B cell (primary cell): ENCODE data around the gene KIDINS220. TPM values are rescaled to one million over a fixed set of nuclear protein-coding genes. Genes with fewer than 3 reads are reported as not detected.

Experiments
- ATAC-seq: fragments of 200-7000 bp; cut with Tn5 transposase; one replicate; pipeline ENCODE4 v1.10.0; 2021; ENCODE audit warnings: low read depth, mild to moderate bottlenecking, moderate number of reproducible peaks, moderate library complexity
- CTCF ChIA-PET: fragments of 350-600 bp; sonication (Branson Sonifier 250); formaldehyde crosslinking; loops from one replicate; lab custom pipeline; 2021; ENCODE audit warnings: antibody characterized with exemption, inconsistent platforms; lab: Charles Lee
- POLR2A ChIA-PET: fragments of 350-600 bp; sonication (Branson Sonifier 250); formaldehyde crosslinking; loops from one replicate; lab custom pipeline; 2021; ENCODE audit warnings: antibody characterized with exemption; lab: Charles Lee
- DNase-seq: peaks from one replicate; pipeline ENCODE4 v3.0.0; 2013
- H2AFZ ChIP-seq: 2 replicates; pipeline ENCODE4 v1.6.1; 2012; ENCODE audit warnings: mild to moderate bottlenecking, low read depth, low read length; ENCODE audit not compliant: insufficient read depth, poor library complexity, severe bottlenecking
- H3K27ac ChIP-seq, 2 donors: 1 replicate in 1 of 2; 2 replicates in 1 of 2; pipeline ENCODE4 v1.5.1; 2012 to 2013; ENCODE audit warnings: low read length in 2 of 2, mild to moderate bottlenecking in 2 of 2, moderate library complexity in 1 of 2
- H3K27me3 ChIP-seq, 4 experiments: fragments of 200-600 bp in 1 of 4; sonication (generic) in 1 of 4; replicated peaks in 1 of 4; 1 replicate in 2 of 4; 2 replicates in 2 of 4; pipeline versions ENCODE4 v1.6.1 to v1.7.0; 2013 to 2016; ENCODE audit warnings: low read length in 3 of 4, mild to moderate bottlenecking in 2 of 4, mixed read lengths in 1 of 4, moderate library complexity in 1 of 4; ENCODE audit not compliant: insufficient read depth in 4 of 4, control insufficient read depth in 3 of 4; ENCODE audit errors: control extremely low read depth in 1 of 4
- H3K36me3 ChIP-seq, 2 experiments: replicated peaks in 1 of 2; 1 replicate in 1 of 2; 2 replicates in 1 of 2; pipeline versions ENCODE4 v1.6.1 to v1.7.1; 2013; ENCODE audit warnings: low read length in 1 of 2; ENCODE audit not compliant: insufficient read depth in 2 of 2, control insufficient read depth in 1 of 2; ENCODE audit errors: control extremely low read depth in 1 of 2, extremely low read depth in 1 of 2
- H3K4me1 ChIP-seq, 2 donors: fragments of 200-600 bp in 1 of 2; sonication (generic) in 1 of 2; 1 replicate in 1 of 2; 2 replicates in 1 of 2; pipeline versions ENCODE4 v1.5.1 to v1.6.1; 2013 to 2017; ENCODE audit warnings: low read length in 2 of 2; ENCODE audit not compliant: control insufficient read depth in 2 of 2, insufficient read depth in 2 of 2
- H3K4me2 ChIP-seq: replicated peaks from 2 replicates; pipeline ENCODE3; 2012; ENCODE audit warnings: mild to moderate bottlenecking, low read depth, low read length; ENCODE audit not compliant: poor library complexity, severe bottlenecking
- H3K4me3 ChIP-seq, 5 experiments: fragments of 200-600 bp in 1 of 5; sonication (generic) in 1 of 5; 1 replicate in 3 of 5; 2 replicates in 2 of 5; pipeline versions ENCODE4 v1.5.1 to v1.7.0; 2011 to 2016; ENCODE audit warnings: low read length in 4 of 5, mild to moderate bottlenecking in 4 of 5, low read depth in 2 of 5, control low read depth in 1 of 5, moderate library complexity in 1 of 5; ENCODE audit not compliant: insufficient read depth in 1 of 5; ENCODE audit errors: control extremely low read depth in 1 of 5, extremely low read depth in 1 of 5
- H3K79me2 ChIP-seq: fragments of 200-600 bp; sonication (generic); one replicate; pipeline ENCODE4 v1.6.0; 2016; ENCODE audit warnings: low read length; ENCODE audit not compliant: control insufficient read depth, insufficient read depth
- H3K9ac ChIP-seq: fragments of 200-600 bp; sonication (generic); 2 replicates; pipeline ENCODE4 v1.6.1; 2017; ENCODE audit warnings: mild to moderate bottlenecking, low read length, moderate library complexity
- H3K9me3 ChIP-seq, 3 donors: one replicate each; pipeline versions ENCODE4 v1.6.1 to v1.7.1; 2013; ENCODE audit warnings: low read length in 2 of 3; ENCODE audit not compliant: control insufficient read depth in 2 of 3, insufficient read depth in 1 of 3; ENCODE audit errors: control extremely low read depth in 1 of 3
- H4K20me1 ChIP-seq: 2 replicates; pipeline ENCODE4 v1.6.0; 2012; ENCODE audit warnings: mild to moderate bottlenecking, low read length; ENCODE audit not compliant: insufficient read depth, control insufficient read depth, poor library complexity, severe bottlenecking
- H3K27ac Mint-ChIP-seq: one replicate; pipeline ENCODE4 v1.8.0; 2021; ENCODE audit warnings: mixed read lengths
- H3K27me3 Mint-ChIP-seq: one replicate; pipeline ENCODE4 v1.8.0; 2021; ENCODE audit warnings: mixed read lengths
- H3K4me1 Mint-ChIP-seq: one replicate; pipeline ENCODE4 v1.8.0; 2021; ENCODE audit warnings: mixed read lengths
- H3K4me3 Mint-ChIP-seq: one replicate; pipeline ENCODE4 v1.8.0; 2021; ENCODE audit warnings: mixed read lengths
- H3K9me3 Mint-ChIP-seq: one replicate; pipeline ENCODE4 v1.8.0; 2022; ENCODE audit warnings: mixed read lengths; ENCODE audit not compliant: insufficient read depth
- EZH2 ChIP-seq: IDR thresholded peaks from 2 replicates; pipeline ENCODE4 v1.6.1; 2012; ENCODE audit warnings: borderline replicate concordance, low read depth, mild to moderate bottlenecking, moderate library complexity, low read length; ENCODE audit not compliant: insufficient read depth, poor library complexity, severe bottlenecking
- WGBS: methylation state at CpG from one replicate; pipeline ENCODE4 v1.1.5; 2013; ENCODE audit warnings: missing lambda C conversion rate; ENCODE audit not compliant: insufficient coverage; 5-methylcytosine and 5-hydroxymethylcytosine counted together
- intact Hi-C: fragments of 100-400 bp; cut with micrococcal nuclease; formaldehyde crosslinking; loops from one replicate; pipeline ENCODE4 v1.10.0; 2022
- polyA plus RNA-seq: library from polyadenylated mRNA; depleted of rRNA; stranded (reverse); fragments of >200 nt; gene quantifications from 2 replicates; pipeline ENCODE4 v1.2.3, GENCODE V29; 2012
- total RNA-seq, 2 donors: library from RNA; stranded (reverse); fragments of 120-200 nt in 1 of 2; gene quantifications; 1 replicate in 1 of 2; 2 replicates in 1 of 2; pipeline versions ENCODE4 v1.2.3 to v1.2.4, GENCODE V29; 2013 to 2022
- TF ChIP-seq, protein P1 (sequence below): fragments of 200-600 bp; IDR thresholded peaks from one replicate; pipeline ENCODE4 v1.8.0; 2022; ENCODE audit warnings: antibody characterized with exemption, mild to moderate bottlenecking

The KIDINS220 gene
- total and polyA plus RNA-seq, 2 donors (not counting 1 experiment from before 2014, with no cell fraction given) = 12.5 to 36.6 TPM

- intact Hi-C loops = loop anchor here (2.0 to 10.0 kb wide), 4 partner anchors 157 to 1740 kb away; partner anchors contain the start of genes CPSF3, ITGB1BP1 and KLF11
- ChIA-PET CTCF (no interaction called here), POLR2A (no interaction called here)
- no peak for TF ChIP-seq EZH2
- TF ChIP-seq, protein P1, sequence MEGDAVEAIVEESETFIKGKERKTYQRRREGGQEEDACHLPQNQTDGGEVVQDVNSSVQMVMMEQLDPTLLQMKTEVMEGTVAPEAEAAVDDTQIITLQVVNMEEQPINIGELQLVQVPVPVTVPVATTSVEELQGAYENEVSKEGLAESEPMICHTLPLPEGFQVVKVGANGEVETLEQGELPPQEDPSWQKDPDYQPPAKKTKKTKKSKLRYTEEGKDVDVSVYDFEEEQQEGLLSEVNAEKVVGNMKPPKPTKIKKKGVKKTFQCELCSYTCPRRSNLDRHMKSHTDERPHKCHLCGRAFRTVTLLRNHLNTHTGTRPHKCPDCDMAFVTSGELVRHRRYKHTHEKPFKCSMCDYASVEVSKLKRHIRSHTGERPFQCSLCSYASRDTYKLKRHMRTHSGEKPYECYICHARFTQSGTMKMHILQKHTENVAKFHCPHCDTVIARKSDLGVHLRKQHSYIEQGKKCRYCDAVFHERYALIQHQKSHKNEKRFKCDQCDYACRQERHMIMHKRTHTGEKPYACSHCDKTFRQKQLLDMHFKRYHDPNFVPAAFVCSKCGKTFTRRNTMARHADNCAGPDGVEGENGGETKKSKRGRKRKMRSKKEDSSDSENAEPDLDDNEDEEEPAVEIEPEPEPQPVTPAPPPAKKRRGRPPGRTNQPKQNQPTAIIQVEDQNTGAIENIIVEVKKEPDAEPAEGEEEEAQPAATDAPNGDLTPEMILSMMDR = no peak
- Histone ChIP-seq H3K4me2 (peak overlapping the region; percentile 94), H3K4me3 (peak overlapping the region in 4 of 5 experiments; percentile 31 to 93 (median 80)), H3K79me2 (peaks cover 63% of the 10 kb centered on the region), H3K27me3 (no peaks in the 10 kb centered on the region), H3K27ac (no peak overlapping the region), H4K20me1 (peaks cover 21% of the 10 kb centered on the region), H3K4me1 (peaks cover 24 to 25% of the 10 kb centered on the region in 2 donors), H3K9me3 (peaks cover 0 to 11% (median 0%) of the 10 kb centered on the region in 3 donors), H3K9ac (peak overlapping the region; percentile 87), H2AFZ (peak overlapping the region; percentile 96), H3K36me3 (no peaks in the 10 kb centered on the region)
- no peak overlapping the region for H3K27ac Mint-ChIP-seq
- DNase-seq (no peak), ATAC-seq (no peak)
- no peaks in the 10 kb centered on the region for H3K9me3 Mint-ChIP-seq
- peaks cover 4% of the 10 kb centered on the region for H3K27me3 Mint-ChIP-seq
- H3K4me1 Mint-ChIP-seq = peaks cover 32% of the 10 kb centered on the region
- 93% methylated on average over 11 of the region's 11 CpGs for WGBS
- H3K4me3 Mint-ChIP-seq = peak overlapping the region; percentile 98
Observed at GRCh38 chr2:8837795-8838140, 355 bp upstream of the KIDINS220 start.

DNA sequence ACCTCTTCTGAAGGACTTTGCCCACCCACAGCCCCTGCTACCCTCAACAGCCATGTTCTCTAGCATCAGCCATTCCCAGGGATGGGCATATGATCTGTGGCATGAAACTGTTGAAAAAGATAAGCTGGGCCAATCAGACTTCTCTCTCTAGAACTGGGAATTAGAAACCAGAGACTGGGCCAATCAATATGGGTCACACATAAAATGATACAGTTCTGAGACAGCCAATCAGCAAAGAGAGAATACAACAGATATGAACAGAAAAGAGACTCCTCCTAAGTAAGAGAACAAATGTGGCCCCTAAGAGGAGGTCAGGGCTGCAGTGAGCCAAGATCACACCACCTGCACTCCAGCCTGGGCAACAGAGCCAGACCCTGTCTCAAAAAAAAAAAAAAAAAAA, 2.1 kb downstream of the KIDINS220 start:
- Histone ChIP-seq H3K4me3 (no peak overlapping the region), H3K4me2 (no peak overlapping the region), H3K9ac (no peak overlapping the region), H3K27me3 (no peaks in the 10 kb centered on the region), H2AFZ (no peak overlapping the region), H3K9me3 (peaks cover 0 to 11% (median 0%) of the 10 kb centered on the region in 3 donors), H3K36me3 (no peaks in the 10 kb centered on the region), H3K79me2 (peaks cover 83% of the 10 kb centered on the region), H3K4me1 (peaks cover 24 to 25% of the 10 kb centered on the region in 2 donors), H4K20me1 (peaks cover 26% of the 10 kb centered on the region), H3K27ac (no peak overlapping the region)
- no peaks in the 10 kb centered on the region for H3K9me3 Mint-ChIP-seq
- no peak for ATAC-seq
- DNase-seq = no peak
- H3K27ac Mint-ChIP-seq = no peak overlapping the region
- peaks cover 45% of the 10 kb centered on the region for H3K4me1 Mint-ChIP-seq
- no peak for TF ChIP-seq EZH2
- TF ChIP-seq, protein P1 = no peak
- POLR2A ChIA-PET = interaction anchor here (0.7 kb wide), 1 partner anchor 138 kb away, joined by 8 read pairs; no protein-coding TSS in a partner anchor
- CTCF ChIA-PET = no interaction called here
- intact Hi-C loops = loop anchor here (5.0 to 10.0 kb wide), 2 partner anchors 1210 to 1738 kb away; partner anchors contain the start of gene KLF11
- H3K4me3 Mint-ChIP-seq = peak overlapping the region; percentile 15
- H3K27me3 Mint-ChIP-seq = no peaks in the 10 kb centered on the region
